Measurements from ENCODE around the gene CEACAM1. TPM values are rescaled to one million over a fixed set of nuclear protein-coding genes. Genes with fewer than 3 reads are reported as not detected.

The CEACAM1 gene
- total and polyA plus RNA-seq, 9 of the 15 experiments (the other 6 are each of a cell fraction or from before 2014, with no cell fraction given) = 0.04 to 0.16 (median 0.10) TPM; not detected in 1

DNA sequence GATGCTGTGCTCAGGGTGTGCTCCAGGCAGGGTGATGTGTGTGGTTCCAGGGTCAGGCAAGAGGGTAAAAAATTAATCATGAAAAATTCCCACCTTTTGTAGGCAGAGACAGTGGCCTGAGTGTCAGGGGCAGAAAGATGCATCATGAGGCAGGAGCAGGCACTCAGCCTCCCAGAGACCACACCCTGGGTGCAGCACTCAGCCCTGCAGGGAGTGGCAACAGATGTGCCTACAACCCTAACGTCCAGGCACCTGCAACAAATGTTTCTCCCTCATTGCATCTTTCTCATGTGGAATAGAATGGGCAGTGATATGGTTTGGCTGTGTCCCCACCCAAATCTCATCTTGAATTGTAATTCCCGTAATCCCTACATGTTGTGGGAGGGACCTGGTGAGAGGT, 19.6 kb upstream of the CEACAM1 start (continued):
- TF ChIP-seq, protein P1, sequence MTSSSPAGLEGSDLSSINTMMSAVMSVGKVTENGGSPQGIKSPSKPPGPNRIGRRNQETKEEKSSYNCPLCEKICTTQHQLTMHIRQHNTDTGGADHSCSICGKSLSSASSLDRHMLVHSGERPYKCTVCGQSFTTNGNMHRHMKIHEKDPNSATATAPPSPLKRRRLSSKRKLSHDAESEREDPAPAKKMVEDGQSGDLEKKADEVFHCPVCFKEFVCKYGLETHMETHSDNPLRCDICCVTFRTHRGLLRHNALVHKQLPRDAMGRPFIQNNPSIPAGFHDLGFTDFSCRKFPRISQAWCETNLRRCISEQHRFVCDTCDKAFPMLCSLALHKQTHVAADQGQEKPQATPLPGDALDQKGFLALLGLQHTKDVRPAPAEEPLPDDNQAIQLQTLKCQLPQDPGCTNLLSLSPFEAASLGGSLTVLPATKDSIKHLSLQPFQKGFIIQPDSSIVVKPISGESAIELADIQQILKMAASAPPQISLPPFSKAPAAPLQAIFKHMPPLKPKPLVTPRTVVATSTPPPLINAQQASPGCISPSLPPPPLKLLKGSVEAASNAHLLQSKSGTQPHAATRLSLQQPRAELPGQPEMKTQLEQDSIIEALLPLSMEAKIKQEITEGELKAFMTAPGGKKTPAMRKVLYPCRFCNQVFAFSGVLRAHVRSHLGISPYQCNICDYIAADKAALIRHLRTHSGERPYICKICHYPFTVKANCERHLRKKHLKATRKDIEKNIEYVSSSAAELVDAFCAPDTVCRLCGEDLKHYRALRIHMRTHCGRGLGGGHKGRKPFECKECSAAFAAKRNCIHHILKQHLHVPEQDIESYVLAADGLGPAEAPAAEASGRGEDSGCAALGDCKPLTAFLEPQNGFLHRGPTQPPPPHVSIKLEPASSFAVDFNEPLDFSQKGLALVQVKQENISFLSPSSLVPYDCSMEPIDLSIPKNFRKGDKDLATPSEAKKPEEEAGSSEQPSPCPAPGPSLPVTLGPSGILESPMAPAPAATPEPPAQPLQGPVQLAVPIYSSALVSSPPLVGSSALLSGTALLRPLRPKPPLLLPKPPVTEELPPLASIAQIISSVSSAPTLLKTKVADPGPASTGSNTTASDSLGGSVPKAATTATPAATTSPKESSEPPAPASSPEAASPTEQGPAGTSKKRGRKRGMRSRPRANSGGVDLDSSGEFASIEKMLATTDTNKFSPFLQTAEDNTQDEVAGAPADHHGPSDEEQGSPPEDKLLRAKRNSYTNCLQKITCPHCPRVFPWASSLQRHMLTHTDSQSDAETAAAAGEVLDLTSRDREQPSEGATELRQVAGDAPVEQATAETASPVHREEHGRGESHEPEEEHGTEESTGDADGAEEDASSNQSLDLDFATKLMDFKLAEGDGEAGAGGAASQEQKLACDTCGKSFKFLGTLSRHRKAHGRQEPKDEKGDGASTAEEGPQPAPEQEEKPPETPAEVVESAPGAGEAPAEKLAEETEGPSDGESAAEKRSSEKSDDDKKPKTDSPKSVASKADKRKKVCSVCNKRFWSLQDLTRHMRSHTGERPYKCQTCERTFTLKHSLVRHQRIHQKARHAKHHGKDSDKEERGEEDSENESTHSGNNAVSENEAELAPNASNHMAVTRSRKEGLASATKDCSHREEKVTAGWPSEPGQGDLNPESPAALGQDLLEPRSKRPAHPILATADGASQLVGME (CRISPR knock-in tag; IDR thresholded peaks at IDR 0.05) = no peak
- TF ChIP-seq NRF1 (conservative IDR thresholded peaks at IDR 0.05 in 1 of 2, IDR thresholded peaks at IDR 0.05 in 1 of 2) (no peak), RBM25 (IDR thresholded peaks at IDR 0.05; ENCODE audit: low read depth, low read length, severe bottlenecking) (no peak), C11orf30 (IDR thresholded peaks at IDR 0.05; ENCODE audit: low read depth) (no peak)

Measured in K562 (cell line).